Measurements from ENCODE around the gene CYP26C1. TPM values are rescaled to one million over a fixed set of nuclear protein-coding genes. Genes with fewer than 3 reads are reported as not detected.

Gene CYP26C1
- not detected in 2 replicates for polyA plus RNA-seq (2014; cell fraction: cytosol; rRNA removed)
- not detected in 2 replicates for polyA plus RNA-seq (2014; cell fraction: nucleus; rRNA removed)

GRCh38 chr10:93059975-93060886 lies at the start of gene CYP26C1:
TSS of gene CYP26C1 (plus strand) at chr10:93060798. CDS start at chr10:93061264, 466 bp downstream.
- DNase-seq (ENCODE audit: low spot score), result no peak

- no peak for DNase-seq (ENCODE audit: low spot score)
Observed at GRCh38 chr10:93015722-93016121, 44.9 kb upstream of the CYP26C1 start.

GRCh38 chr10:93023013-93023650 lies 37.5 kb upstream of the CYP26C1 start:
- DNase-seq (ENCODE audit: low spot score), result peak; percentile 8

- no peak for DNase-seq (ENCODE audit: low spot score)
Observed at GRCh38 chr10:93026072-93026471, 34.5 kb upstream of the CYP26C1 start.

GRCh38 chr10:93027508-93027907 lies 33.1 kb upstream of the CYP26C1 start:
- DNase-seq (ENCODE audit: low spot score), result no peak

- DNase-seq (ENCODE audit: low spot score), result no peak
Observed at GRCh38 chr10:93028883-93029282, 31.7 kb upstream of the CYP26C1 start.

GRCh38 chr10:93030409-93030808 lies 30.2 kb upstream of the CYP26C1 start:
- DNase-seq (ENCODE audit: low spot score), result no peak

- DNase-seq (ENCODE audit: low spot score), result no peak
Observed at GRCh38 chr10:93032105-93032808, 28.3 kb upstream of the CYP26C1 start.

- DNase-seq (ENCODE audit: low spot score), result no peak
Observed at GRCh38 chr10:93032809-93033137, 27.8 kb upstream of the CYP26C1 start.

GRCh38 chr10:93034426-93034825 lies 26.2 kb upstream of the CYP26C1 start:
- no peak for DNase-seq (ENCODE audit: low spot score)

GRCh38 chr10:93039110-93039509 lies 21.5 kb upstream of the CYP26C1 start:
- DNase-seq (ENCODE audit: low spot score), result no peak

- DNase-seq (ENCODE audit: low spot score), result no peak
Observed at GRCh38 chr10:93039721-93040120, 20.9 kb upstream of the CYP26C1 start.

- no peak for DNase-seq (ENCODE audit: low spot score)
Observed at GRCh38 chr10:93054486-93054885, 6.1 kb upstream of the CYP26C1 start.

GRCh38 chr10:93058139-93058538 lies 2.5 kb upstream of the CYP26C1 start:
- no peak for DNase-seq (ENCODE audit: low spot score)

- DNase-seq (ENCODE audit: low spot score), result no peak
Observed at GRCh38 chr10:93060887-93061593, 442 bp downstream of the CYP26C1 start.

- no peak for DNase-seq (ENCODE audit: low spot score)
Observed at GRCh38 chr10:93061594-93062513, 1.3 kb downstream of the CYP26C1 start.

- no peak for DNase-seq (ENCODE audit: low spot score)
Observed at GRCh38 chr10:93062514-93063143, 2.0 kb downstream of the CYP26C1 start.

- no peak for DNase-seq (ENCODE audit: low spot score)
Observed at GRCh38 chr10:93063144-93063976, 2.8 kb downstream of the CYP26C1 start.

Measured in SK-N-DZ (cell line).